Esophagus squamous epithelium (tissue), 4 donors: Measurements from ENCODE around the gene NAGLU.

ENCODE experiments used
- CTCF ChIP-seq, 6 experiments: fragments of 450-650 bp in 4 of 6; fragments of 200-600 bp in 2 of 6; sonication (generic) in 2 of 6; IDR thresholded peaks; one replicate each; pipeline ENCODE4 v1.5.1; 2016 to 2019; ENCODE audit warnings: antibody characterized with exemption in 6 of 6, mild to moderate bottlenecking in 4 of 6, moderate library complexity in 4 of 6
- POLR2A ChIP-seq, 4 donors: fragments of 450-650 bp; IDR thresholded peaks; one replicate each; pipeline ENCODE4 v1.6.1; 2017; ENCODE audit warnings: antibody characterized with exemption in 4 of 4, mild to moderate bottlenecking in 4 of 4, moderate library complexity in 3 of 4

GRCh38 chr17:42563543-42563942 lies 27.5 kb downstream of the NAGLU start:
- TF ChIP-seq POLR2A (IDR thresholded peaks at IDR 0.05) (no peak), CTCF (IDR thresholded peaks at IDR 0.05) (peak in 2 of 6 experiments; percentile 29 to 34)
